ENCODE results near the gene MYLK.

The MYLK gene

GRCh38 chr3:123768480-123769355 lies 115.4 kb downstream of the MYLK start:
- DNase-seq (ENCODE audit: low read depth) = no peak

DNA sequence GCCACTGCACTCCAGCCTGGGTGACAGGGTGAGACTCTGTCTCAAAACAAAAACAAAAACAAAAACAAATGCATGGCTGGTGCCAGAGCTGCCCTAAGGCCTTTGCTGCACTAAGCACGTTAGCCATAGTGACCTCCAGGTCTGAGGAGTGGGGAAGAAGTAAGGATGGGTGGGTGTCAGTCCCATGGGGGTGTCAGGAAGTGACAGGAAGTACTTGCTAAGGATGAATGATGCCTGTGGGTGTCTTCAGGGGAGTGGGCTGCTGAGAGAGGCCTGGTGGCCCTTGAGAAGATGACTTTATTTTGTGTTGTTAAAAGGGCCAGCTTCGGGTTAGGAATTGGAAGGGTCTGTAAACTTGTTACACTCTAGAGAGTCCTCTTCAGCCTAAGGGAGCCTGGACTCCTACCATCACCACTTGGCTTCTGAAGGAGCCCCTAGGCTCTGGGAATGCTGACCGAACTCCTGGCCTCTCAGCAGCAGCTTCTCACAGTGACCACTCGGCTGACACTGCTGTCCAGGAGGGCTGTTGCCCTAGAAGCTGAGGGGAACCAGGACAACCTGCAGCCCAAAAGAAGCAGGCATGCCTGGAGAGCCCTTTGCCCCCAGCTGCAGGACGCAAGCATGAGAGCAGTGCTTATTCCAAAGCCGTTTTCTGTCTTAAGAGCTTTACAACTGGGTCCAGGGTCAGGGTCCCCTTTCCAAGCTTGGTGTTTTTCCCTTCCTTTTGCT lies 116.4 kb downstream of the MYLK start:
- no peak for DNase-seq (ENCODE audit: low read depth)

GRCh38 chr3:123767009-123767372 lies 117.1 kb downstream of the MYLK start:
- no peak for DNase-seq (ENCODE audit: low read depth)

DNA sequence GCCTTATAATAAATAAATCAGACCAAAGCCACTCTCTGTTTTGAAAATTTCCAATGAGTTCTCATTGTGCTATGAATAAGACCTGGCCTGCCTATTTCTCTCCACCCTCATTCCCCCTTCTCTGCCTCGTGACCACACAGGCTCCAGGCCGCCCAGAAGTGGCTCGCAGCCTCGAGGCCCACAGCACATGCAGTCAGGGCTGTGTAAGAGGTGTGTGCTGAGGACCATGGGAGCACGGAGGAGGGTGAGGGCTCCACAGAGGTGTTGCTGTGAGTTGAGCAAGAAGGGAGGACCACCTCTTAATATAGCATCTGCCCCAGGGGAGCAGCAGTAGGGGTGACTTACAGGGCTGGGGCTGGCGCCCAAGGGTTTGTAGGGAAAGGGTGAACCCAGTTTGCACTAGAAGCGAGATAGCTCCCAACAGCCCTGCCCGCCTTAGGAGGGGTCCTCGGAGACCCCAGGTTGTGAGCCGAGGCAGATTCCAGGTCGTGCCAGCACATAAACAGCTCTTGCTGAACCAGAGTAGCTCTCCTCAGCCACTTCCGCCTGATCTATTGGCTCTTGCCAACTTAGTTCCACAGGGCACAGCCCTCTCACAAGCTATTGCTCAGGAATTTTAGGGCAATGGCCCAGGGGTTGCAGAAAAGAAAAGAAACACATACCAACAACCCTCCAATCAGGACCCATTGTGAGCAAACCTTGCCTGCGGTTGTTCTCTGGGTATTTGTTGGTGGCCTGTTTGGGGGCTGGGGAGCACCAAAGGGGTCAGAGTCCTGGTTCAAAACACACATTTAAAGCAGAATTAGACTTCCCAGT lies 117.7 kb downstream of the MYLK start:
- no peak for DNase-seq (ENCODE audit: low read depth)

- no peak for DNase-seq (ENCODE audit: low read depth)
Measured at GRCh38 chr3:123765475-123766128, 118.5 kb downstream of the MYLK start.

DNA sequence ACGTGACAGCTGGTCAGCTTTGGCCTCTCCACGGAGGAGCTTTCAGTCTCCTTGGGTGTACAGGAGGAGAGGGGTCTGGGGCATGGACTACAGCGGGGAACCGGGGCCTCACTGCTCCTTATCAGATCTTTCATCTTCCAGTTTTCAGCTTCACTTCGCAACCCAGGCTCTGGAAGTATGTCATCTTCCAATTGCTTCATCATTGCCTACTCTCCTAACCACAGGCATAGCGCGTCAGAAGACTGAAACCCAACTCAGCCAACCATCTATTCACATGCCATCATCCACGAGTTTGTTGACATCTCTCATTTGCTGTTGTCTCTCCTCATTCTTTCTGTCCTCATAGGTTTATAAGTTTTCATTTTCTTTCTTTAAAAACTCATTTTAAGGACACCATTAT lies 119.5 kb downstream of the MYLK start:
- no peak for DNase-seq (ENCODE audit: low read depth)

GRCh38 chr3:123762805-123763204 lies 121.3 kb downstream of the MYLK start:
- DNase-seq (ENCODE audit: low read depth) = no peak

DNA sequence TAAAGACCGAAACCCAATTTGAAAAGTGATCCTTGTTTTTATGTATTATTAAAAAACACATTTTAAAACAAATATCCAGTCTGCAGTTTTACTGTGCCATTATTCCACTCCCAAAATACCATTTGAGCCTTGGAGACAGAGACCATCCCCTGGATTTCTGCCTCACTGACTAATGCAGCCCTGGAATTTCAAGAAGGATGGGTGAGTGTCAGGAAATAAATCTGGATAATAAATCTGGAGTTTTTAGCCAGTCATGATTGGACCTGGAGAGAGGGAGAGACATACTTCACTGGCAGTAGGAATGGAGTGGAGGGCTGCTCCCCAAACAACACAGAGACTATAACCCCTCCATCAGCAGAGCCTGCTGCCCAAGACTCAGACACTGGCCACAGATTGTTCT lies 123.3 kb downstream of the MYLK start:
- no peak for DNase-seq (ENCODE audit: low read depth)

GRCh38 chr3:123759871-123760270 lies 124.3 kb downstream of the MYLK start:
- DNase-seq (ENCODE audit: low read depth) = no peak

DNA sequence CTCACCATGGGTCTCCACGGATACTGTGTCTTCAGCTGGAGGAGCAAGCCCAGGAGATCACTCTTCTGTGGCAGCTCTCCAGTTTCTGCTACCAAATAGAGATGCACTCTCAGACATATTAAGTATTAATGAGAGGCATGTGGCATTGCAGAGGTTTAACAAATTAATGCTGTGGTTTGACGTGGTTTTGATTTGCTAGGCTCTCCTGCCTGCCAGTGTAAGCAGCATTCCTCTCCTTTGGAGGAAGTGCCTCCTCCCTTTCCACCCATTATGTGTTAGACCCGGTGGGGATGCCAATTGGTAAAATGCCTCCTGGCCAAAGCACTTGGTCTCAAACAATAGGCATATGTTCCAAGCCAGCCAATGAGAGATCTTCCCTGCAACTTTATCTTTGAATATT lies 124.8 kb downstream of the MYLK start:
- DNase-seq (ENCODE audit: low read depth) = no peak

- DNase-seq (ENCODE audit: low read depth) = no peak
Measured at GRCh38 chr3:123758081-123758564, 126.0 kb downstream of the MYLK start.

GRCh38 chr3:123757281-123757940 lies 126.7 kb downstream of the MYLK start:
- no peak for DNase-seq (ENCODE audit: low read depth)

GRCh38 chr3:123755501-123755900 lies 128.6 kb downstream of the MYLK start:
- no peak for DNase-seq (ENCODE audit: low read depth)

GRCh38 chr3:123755085-123755484 lies 129.0 kb downstream of the MYLK start:
- DNase-seq (ENCODE audit: low read depth) = no peak

- DNase-seq (ENCODE audit: low read depth) = no peak
Measured at GRCh38 chr3:123753286-123753685, 130.8 kb downstream of the MYLK start.

DNA sequence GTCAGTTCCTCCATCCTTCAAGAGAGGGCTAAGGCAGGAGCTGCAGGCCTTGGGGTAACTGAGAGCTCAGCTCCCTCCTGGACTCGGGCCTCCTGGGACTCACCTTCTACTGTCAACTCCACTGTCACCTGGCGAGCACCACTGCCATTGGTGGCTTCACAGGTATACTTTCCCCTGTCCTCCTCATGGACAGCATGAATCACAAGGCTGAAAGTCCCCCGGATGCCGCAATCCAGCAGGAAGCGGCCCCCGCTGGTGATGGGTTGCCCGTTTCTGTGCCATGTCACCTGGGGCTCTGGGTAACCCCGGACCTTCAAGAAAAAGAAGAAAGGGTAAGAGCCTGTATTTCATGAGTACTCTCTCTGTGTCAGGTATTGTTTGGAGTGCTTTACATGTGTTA lies 131.9 kb downstream of the MYLK start:
- DNase-seq (ENCODE audit: low read depth) = no peak

DNA sequence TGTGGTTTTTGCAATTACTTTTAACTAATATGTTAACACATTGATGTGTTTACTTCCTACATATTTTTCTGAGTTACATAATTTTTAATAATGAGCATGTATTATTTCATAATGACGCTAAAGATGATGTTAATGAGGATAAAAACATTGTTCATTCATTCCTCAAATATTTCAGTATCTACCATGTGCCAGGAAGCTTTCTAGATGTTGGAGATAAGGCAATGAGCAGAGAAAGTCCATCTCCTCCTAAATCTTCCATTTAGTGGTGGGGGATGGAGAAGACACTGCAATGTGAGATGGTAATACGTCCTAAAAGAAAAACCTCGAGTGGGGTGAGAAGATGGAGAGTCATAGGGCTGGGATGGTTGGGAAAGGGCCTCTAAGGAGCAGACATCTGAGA lies 132.7 kb downstream of the MYLK start:
- DNase-seq (ENCODE audit: low read depth) = no peak

- DNase-seq (ENCODE audit: low read depth) = no peak
Measured at GRCh38 chr3:123750659-123751420, 133.3 kb downstream of the MYLK start.

- DNase-seq (ENCODE audit: low read depth) = no peak
Measured at GRCh38 chr3:123750209-123750608, 133.9 kb downstream of the MYLK start.

- no peak for DNase-seq (ENCODE audit: low read depth)
Measured at GRCh38 chr3:123749711-123750110, 134.4 kb downstream of the MYLK start.
